HG03097 (cell line): ENCODE measurements around the gene CCDC12.

Source experiments
- ATAC-seq: cut with Tn5 transposase; IDR thresholded peaks from one replicate; pipeline ENCODE4 v1.9.1; 2021; ENCODE audit not compliant: unreplicated experiment, low FRiP score

Gene CCDC12

DNA sequence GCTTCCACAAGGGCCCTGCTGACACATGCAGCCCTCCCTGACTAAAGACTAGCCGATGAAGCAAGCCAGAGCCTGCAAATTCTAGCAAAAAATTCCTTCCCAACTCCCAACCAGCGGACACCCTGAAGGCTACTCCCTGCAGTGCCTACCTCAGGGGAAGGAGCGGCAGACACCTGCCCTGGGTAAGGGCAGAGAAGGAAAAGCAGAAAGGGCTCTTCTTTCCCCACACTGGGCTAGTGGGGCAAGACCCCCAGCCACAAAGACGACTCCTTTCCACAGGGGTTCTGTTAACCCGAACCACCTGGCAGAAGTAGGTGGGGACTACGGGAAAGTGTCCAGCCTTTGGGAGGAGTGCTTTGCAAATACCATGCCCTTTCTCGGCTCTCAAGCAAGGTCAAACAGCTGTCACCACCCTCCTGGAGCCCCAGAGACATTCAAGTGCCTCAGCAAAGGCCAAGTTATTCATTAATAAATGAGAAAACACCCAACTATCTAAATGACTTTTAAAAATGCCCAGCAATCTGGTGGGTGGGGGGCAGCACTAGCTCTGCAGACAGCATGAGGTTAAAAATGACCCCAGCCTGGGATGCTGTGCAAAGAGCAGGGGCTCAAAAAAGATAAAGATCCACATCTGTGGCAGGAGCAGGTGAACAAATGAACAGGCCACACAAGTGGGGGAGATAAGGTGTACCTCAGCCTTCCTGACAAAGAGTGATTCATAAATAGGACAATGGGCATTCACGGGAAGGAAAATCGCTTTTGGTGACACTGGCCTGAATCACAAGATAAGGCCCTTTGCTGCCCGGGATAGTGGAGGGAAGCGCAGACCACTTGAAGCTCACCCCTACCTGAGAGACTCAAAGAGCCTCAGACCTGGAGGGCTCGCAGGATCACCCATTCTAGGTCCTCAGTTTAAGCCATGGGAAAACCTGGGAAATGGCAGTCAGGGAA is 33.0 kb downstream of the CCDC12 start:
- no peak for ATAC-seq

DNA sequence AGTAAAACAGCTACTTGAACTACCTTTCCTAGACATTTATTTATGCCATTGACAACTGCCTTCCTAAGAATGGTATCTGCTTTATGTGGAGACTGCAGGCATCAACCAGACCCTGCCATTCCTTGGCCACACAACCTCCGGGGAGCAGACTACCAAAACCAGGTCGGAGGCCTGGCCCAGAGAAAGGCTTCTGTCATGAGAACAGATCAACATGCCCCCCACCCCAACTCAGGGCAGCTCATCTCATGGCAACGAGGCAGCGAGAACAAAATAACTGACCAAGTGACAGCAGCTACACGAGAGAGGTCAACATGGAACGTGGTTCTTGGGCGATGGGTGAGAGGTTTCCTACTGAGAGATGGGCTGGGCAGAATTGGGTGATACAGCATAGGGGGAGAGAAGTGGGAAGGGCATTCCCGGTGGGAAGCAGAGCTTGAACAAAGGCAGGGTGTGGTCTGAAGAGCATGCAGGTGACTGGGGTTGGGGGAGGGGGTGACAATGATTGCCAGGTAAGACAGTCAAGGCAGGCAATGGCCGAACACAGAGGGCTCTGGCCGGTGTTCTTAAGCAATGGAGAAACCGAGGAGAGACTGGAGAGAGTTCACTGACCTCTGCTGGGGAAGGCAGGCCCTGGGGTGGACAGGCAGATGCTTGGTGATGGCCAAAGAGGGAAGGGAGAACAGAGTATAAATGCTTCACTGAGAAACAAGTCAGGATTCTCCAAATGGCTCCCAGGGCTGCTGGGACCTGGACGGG is 33.9 kb downstream of the CCDC12 start:
- no peak for ATAC-seq

DNA sequence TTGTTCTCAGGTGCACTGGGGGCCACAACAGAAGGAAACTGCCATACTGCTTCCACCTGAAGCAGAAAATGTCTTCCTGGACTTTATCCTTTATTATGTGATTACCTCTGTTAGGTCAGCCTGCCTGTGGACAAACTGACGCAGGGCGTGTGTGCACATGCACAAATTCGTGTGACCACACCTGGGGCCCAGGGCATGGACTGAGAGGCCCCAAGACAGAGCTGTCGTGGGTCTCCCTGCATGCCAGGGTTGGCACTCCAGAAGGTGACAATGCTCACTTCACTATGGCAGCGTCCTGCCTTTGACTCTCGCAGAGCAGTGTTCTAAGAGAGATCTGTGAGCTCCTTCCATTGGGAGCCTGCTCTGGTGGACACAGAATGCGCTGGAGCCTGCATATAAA is 34.5 kb downstream of the CCDC12 start:
- ATAC-seq, result no peak

DNA sequence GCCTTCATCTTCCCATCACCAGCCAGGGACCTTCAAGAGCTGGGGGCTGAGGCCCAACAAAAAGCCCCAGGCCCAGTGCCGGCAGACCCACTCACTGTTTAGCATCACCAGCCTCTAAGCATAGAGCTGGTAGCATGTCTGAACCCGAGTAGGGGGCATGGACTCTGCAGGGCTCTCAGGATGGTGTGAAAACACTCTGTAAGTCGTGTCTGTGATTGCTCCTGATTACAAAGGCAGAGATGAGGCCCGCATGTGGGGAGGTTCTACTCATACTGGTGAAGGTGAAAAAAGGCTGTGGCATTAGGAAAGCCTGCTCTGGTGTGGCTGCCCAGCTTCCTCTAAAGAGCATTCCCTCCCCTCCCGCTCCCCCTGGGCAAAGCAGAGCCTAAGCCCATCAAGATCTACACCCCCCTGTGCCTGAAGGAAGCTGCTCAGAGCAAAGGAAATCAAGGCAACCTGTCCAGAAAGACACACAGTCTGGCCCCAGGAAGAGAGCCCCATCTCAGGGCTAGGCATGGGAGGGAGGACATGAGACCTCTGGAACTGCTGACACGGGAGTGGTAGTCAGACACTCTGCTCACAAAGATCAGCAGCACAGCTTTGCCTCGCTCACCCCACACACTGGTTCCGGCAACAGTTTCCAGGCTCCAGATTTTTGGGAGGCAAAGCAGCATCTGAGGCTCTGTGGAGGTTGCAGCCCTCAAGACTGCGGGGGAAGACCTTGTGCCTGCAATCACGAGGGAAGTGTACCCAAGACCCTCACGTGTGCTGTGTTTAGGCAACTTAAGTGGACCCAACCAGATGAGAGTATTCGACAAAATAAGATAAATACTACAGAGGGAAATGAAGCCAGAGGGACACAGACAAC is 36.7 kb downstream of the CCDC12 start:
- no peak for ATAC-seq

DNA sequence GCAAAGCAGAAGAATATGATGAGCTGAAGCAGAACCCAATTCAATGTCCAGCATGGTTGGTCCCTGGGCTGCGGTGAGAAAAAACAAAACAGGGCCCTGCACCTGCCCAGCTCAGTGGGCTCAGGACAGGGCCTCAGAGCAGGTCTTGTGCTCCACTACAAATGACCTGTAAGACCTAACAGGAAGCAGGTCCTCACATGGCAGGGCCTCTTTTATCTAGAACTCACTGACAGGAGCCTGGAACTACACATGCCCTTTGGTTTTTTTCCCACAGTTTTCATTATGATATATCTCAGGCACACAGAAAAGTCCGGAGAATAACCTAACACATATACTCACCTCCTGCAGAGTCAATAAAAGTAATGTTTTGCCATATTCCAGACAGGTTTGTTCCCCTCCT is 38.4 kb downstream of the CCDC12 start:
- no peak for ATAC-seq

DNA sequence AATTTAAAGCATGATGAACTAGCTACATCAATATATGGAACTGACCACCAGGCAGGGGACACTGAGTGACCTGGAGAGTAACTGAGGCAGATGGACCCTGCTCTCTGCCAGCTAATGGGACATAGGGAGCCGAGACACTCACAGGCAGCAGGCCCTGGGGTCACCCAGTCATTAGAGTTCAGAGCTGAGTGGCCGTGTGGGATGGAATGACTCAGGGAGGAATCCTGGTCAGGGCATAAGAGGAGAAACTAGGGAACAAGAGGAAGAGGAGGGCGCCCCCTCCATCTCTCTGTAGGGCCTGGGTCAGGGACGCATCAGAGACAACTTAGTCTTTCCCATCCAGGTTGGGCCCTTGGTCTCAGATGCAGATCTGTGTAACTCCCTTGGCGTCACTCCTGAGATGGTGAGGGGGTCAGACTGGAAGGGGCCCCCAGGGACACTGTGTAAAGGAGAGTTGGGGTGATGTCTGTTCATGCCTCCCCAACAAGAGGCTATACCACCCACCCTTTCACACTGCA is 39.8 kb downstream of the CCDC12 start:
- ATAC-seq, result no peak

DNA sequence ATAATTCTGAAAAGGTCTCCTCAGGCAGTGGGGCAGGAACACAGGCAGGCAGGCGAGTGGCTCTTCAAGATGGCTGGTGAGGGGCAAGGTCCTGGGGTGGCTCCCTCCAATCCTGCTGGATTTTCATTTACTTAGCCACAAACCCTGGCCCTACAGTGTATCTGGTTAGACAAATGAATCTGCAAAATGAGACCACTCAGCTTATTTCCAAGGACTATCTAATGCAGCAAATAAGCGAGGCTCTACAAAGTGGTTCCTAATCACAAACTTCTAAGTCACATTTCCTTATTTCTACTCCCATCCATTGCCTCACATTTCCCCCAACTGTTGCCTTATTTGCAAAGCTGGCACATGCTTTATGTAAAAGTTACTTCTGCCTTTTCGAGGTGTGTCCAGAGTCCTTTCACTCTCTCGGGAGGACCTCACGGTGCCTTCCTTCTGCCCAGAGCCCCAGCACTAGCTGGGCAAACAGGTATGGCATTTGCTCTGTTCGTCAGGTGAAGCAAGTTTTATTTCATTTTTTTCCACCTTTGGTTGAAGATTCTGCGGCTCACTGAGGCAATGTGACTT is 40.5 kb downstream of the CCDC12 start:
- ATAC-seq, result no peak

DNA sequence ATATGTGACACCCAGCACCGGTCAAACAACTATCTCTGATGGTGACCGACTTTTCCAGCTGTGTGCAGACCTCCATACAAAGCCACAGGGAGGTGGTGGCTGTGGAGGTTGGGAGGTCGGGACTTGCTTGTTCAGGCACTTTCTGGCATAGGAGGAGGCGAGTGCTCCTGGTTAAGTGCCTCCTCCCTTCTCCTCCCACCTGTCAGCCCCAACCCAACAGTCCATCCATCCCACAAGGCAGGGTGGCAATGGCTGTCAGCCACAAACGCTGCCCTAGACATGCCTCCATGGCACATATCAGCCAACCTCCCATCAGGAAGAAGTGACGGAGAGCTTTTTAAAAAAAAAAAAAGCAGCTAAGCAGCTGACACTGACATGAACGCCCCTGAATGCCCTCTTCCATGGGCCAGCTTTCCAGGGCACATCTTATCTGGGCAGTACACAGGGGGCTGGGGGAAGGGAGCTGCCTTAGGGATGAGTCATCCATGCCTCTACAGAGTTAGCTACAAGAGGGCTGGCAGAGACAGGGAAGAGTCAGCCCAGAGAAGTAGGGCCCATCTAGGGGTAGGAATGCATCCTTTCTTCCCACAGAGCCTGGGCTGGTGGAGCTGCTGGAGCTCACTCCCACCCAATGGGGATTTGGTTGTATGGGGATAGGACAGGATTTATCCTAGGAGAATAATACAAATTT is 41.2 kb downstream of the CCDC12 start:
- ATAC-seq, result no peak

DNA sequence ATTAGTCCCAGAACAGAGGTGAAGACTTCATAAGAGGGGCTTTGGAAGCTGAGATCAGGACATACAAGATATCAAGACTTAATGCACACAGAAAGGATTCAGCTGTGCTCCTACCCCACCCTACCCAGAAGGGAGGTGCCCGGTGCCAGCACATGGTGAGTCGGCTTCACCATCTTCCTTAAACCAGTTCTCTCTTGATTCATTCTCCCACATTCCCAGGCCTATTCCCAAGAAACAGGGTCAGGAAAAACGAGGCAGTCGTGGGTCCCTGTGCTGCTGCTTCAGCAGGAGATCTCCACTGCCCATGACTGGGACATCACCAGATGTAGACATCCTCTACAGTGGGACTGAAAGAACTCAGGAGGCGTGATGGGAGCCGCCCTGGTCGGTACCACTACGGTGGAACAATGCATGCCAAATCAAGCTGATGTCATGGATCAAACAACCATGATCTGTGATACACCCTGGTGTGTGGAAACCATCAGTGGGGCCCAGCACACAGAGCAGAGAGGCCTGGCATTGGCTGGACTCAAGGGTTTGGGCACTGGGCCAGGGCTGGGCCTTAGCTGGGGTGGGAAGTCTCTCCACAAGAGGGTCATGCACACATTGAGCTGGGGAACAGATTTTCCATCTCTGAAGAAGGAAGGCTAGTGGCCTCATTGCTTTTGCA is 41.9 kb downstream of the CCDC12 start:
- no peak for ATAC-seq

DNA sequence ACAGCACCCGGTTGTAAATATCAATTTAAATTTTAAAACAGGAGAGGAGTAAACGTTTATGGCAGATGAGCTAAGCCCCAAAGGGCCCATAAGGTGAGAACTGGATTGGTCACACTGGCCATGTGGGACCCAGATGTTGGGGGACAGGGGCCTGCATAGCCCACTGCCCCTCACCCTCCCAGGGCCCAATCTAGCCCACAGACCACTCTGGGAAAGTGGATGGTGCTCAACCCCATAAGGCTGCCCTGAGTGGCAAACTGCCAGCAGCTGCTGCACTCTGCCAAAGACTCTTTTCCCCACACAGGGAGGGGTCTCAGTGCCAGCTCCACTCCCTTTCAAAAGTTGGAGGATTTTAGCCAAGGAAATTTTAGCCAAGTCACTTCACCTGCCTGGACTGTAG is 42.5 kb downstream of the CCDC12 start:
- no peak for ATAC-seq

DNA sequence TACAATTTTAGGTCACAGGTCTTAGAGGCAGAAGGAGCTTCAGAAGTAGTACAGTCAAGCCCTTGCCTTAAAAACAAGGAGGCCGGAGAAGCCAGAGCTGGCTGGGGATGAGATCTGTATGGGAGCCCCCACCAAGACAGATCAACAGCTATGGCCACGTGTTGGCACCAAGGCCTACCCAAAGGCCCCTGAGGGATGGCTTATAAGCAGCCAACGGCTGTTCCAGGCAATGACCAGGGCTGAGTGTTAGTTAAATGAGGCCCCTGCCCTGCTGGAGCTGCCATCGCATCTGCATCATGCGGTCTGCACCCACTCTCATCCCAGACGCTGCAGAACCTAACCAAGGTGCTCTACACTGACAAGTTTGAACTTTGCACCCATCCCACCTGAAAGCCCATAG is 43.3 kb downstream of the CCDC12 start:
- ATAC-seq, result no peak

DNA sequence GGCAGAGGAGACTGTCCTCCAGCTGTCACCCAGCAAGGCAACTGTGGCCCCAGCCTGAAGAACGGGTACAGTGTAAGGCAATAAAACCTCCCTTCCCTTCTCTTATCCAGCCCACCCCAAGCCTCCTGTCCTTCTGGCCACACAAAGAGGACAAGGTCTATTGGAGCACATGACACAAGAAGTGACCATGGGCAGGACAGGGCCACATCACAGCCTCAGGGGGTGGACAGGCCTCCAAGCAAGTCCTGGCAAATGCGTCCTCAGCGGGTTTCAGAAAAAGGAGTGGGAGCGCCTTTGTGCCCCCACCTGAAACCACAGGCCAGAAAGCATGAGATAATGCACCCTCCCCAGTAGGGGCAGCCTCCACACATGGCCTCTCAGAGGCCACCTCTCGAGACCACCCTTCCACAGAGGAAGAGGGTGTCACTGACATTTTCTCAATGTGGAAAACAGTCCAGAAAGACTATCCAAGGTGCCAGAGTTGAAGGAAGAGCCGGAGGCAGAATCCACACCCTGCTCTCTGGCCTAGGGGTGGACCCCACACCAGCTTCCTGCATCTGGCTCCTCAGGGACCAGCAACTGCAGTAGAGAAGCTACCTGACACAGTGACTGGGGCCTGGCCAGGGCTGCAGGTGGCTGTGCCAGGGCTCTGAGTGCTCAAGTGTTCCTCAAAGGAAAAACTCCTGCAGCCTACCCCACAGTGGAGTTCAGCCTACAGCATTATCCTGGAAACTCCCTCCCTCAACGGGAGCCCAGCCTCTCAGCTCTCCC is 43.9 kb downstream of the CCDC12 start:
- no peak for ATAC-seq

DNA sequence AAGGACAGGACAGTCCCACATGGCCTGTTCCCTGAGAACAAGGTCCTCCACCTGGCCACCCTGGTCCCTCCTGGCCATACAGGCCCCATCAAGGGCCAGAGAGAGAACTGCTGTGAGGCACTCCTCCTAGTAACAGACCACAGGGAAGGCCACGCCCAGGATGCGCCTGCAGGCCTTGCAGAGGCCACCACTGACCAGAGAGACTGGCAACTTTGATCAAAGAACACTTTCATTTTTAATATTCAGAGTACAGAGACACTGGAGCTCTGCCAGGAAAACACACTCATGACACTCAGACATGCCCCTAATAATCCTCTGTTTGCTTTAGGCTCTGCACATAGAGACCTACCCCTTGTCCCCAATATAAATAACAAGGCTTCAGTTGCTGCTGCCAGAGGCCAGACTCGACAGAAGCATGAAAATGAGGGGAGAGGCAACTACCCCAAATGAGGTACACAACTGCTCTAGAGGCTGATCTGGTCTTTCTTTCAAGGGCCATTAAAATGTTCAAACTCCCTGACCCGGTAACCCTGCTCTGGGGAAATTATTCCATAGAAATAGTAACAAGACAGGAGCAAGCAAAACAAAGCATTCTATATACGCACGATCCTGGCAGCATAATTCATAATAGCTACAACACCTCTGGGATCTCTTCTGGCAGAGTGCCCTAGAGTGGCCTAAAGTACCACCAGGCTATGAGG is 44.8 kb downstream of the CCDC12 start:
- ATAC-seq, result no peak

DNA sequence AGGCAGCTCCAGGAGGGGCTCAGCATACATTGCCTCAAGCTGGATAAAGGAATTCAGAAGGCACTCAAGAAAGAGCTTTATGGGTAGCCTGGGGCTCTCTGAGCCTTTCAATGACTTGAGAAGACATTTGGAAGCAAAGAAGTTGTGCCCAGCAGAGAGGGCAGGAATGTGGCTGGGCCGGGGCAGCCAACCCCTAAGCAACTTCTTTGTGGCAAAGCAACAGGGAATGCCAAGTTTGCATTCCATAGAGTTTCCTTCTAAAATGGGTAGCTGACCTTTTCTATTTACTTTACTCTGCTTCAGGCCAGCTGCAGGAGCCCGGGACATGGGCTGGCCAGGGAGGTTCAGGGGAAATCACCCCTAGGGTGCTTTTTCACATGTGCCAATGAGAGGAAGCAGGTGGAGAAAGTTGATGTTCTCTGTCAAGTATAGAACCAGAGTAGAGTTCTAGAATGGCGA is 45.6 kb downstream of the CCDC12 start:
- no peak for ATAC-seq

DNA sequence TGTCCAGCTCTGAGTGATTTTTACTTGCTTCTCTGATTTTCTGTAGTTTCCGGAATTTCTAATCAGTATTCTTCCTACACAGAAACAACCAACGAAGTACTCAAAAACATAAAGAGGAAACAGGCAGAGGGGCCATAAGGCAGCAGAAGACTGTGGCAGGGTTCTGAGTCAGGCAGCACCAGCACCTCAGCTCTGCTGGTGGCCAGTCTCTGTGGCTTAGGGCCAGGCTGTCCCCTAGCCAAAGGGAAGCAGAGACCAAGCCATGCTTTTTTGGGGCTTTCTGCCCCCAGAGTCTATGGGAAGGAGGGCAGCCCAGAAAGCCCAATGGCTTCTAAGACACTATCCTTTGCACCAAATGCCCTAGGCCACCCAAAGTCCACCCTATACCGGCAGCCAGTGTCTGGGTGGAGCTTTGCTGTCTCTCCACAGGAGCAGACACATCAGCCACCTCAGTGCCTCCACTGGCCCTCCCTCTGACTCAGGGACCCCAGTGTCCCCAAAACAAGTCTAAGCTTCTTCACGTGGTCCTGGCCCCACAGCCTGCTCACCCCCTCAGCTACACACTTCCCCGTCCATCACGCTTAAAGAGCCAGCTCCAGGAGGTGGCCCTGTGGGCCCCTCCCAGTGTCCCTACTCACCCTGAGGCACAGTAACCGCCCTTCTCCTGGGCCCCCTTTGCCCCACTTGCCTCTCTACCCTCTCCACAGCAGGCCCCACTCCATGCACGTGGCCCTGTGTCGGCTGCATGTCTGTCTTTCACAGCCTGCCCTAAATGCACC is 46.2 kb downstream of the CCDC12 start:
- ATAC-seq, result no peak

DNA sequence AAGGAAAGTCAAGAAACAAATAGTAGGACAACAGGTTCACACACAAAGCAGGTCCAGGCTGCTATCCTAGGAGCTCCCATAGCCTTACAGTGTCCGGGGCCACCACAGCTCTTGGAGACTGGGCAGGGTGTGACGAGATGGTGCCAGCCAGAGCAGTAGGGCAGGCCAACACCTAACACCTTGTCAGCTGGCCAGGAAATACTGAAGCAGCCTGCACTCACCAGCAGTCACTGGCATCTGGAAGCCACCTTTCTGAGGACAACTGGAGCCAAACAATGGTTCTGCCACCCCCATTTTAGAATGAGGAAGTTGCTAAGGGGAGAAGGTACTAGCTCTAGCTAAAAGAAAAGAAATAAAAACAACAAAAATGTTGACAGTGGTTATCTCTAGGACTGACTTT is 47.2 kb downstream of the CCDC12 start:
- no peak for ATAC-seq

DNA sequence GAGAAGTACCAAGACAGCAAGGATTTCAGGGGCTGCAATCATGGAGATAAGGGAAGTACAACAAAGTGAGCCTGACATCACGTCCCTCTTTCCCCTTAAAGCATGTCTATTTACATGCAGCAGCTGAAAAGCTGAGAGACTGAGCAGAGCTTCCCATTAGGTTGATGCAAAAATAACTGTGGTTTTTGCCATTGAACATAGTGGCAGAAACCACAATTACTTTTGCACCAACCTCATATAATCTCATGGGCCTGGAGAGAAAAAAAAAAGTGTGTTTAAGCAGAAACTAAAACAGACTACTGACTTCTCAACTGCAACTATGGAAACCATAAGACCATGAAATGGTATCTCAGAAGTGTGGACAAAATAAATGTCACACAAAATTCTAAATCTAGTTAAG is 48.3 kb downstream of the CCDC12 start:
- no peak for ATAC-seq
